ENCODE measurements around the gene ACAA1.

ACAA1 gene

GRCh38 chr3:38118421-38119247 lies 18.3 kb downstream of the ACAA1 start:
- no peak for DNase-seq

GRCh38 chr3:38117748-38118420 lies 19.0 kb downstream of the ACAA1 start:
- DNase-seq, result peak; percentile 83

- DNase-seq, result no peak
Measured at GRCh38 chr3:38117163-38117716, 19.7 kb downstream of the ACAA1 start.

GRCh38 chr3:38116471-38117162 lies 20.3 kb downstream of the ACAA1 start:
- no peak for DNase-seq

GRCh38 chr3:38115645-38116427 lies 21.1 kb downstream of the ACAA1 start:
- DNase-seq, result peak; percentile 2

GRCh38 chr3:38114875-38115644 lies 21.9 kb downstream of the ACAA1 start:
- peak; percentile 1 for DNase-seq

GRCh38 chr3:38114052-38114874 lies 22.7 kb downstream of the ACAA1 start:
- DNase-seq, result peak; percentile 1

GRCh38 chr3:38112378-38112761 lies 24.6 kb downstream of the ACAA1 start:
- peak; percentile 1 for DNase-seq

- no peak for DNase-seq
Measured at GRCh38 chr3:38111696-38112377, 25.1 kb downstream of the ACAA1 start.

- no peak for DNase-seq
Measured at GRCh38 chr3:38111201-38111600, 25.7 kb downstream of the ACAA1 start.

GRCh38 chr3:38110314-38111050 lies 26.4 kb downstream of the ACAA1 start:
- DNase-seq, result no peak

GRCh38 chr3:38109580-38110313 lies 27.2 kb downstream of the ACAA1 start:
- no peak for DNase-seq

- no peak for DNase-seq
Measured at GRCh38 chr3:38108649-38109579, 28.0 kb downstream of the ACAA1 start.

- DNase-seq, result no peak
Measured at GRCh38 chr3:38107911-38108648, 28.8 kb downstream of the ACAA1 start.

- no peak for DNase-seq
Measured at GRCh38 chr3:38105525-38105924, 31.4 kb downstream of the ACAA1 start.

GRCh38 chr3:38102444-38102814 lies 34.5 kb downstream of the ACAA1 start:
- DNase-seq, result no peak
